Osteocyte (in vitro differentiated cells): Measurements from ENCODE around the gene ARG2. TPM values are rescaled to one million over a fixed set of nuclear protein-coding genes. Genes with fewer than 3 reads are reported as not detected.

Experiments
- DNase-seq: peaks from one replicate; pipeline ENCODE4 v3.0.0; 2021; ENCODE audit warnings: mixed read lengths; ENCODE audit not compliant: unreplicated experiment; ENCODE audit errors: extremely low spot score
- H3K27ac Mint-ChIP-seq: one replicate; pipeline ENCODE4 v1.8.0; 2021; ENCODE audit warnings: mild to moderate bottlenecking, mixed read lengths; ENCODE audit not compliant: unreplicated experiment
- H3K27me3 Mint-ChIP-seq: one replicate; pipeline ENCODE4 v1.8.0; 2021; ENCODE audit warnings: mixed read lengths; ENCODE audit not compliant: unreplicated experiment
- H3K36me3 Mint-ChIP-seq: one replicate; pipeline ENCODE4 v1.8.0; 2021; ENCODE audit warnings: mixed read lengths; ENCODE audit not compliant: unreplicated experiment
- H3K4me1 Mint-ChIP-seq: one replicate; pipeline ENCODE4 v1.8.0; 2021; ENCODE audit warnings: mixed read lengths; ENCODE audit not compliant: unreplicated experiment
- H3K4me3 Mint-ChIP-seq: one replicate; pipeline ENCODE4 v1.8.0; 2021; ENCODE audit warnings: mild to moderate bottlenecking, moderate library complexity, mixed read lengths; ENCODE audit not compliant: unreplicated experiment
- H3K9me3 Mint-ChIP-seq: one replicate; pipeline ENCODE4 v1.8.0; 2021; ENCODE audit warnings: mixed read lengths; ENCODE audit not compliant: unreplicated experiment
- CTCF ChIP-seq: fragments of 200-600 bp; sonication (generic); IDR thresholded peaks from 2 replicates; pipeline ENCODE4 v1.5.0; 2021; ENCODE audit warnings: antibody characterized with exemption, mild to moderate bottlenecking, moderate library complexity
- total RNA-seq: library from RNA; stranded (reverse); gene quantifications from 2 replicates; pipeline ENCODE4 v1.2.1, GENCODE V29; 2021

Gene ARG2
- total RNA-seq, 1 donor from 2014 or later: 4.2 TPM

DNA sequence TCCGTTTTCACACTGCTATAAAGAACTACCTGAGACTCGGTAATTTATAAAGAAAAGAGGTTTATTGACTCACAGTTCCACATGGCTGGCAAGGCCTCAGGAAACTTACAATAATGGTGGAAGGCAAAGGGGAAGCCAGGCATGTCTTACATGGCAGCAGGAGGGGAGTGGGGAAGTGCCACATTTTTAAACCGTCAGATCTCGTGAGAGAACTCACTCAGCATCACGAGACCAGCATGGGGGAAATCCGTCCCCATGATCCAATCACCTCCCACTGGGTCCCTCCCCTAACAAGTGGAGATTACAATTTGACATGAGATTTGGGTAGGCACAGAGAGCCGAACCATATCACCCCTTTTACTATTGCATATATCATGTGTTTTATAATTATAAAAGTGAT is 17.6 kb upstream of the ARG2 start:
- Mint-ChIP-seq H3K27ac (no peak overlapping the region), H3K4me1 (peaks cover 13% of the 10 kb centered on the region), H3K36me3 (no peaks in the 10 kb centered on the region), H3K9me3 (no peaks in the 10 kb centered on the region), H3K27me3 (peaks cover 17% of the 10 kb centered on the region), H3K4me3 (no peak overlapping the region)
- no peak for DNase-seq
- no peak for TF ChIP-seq CTCF

- H3K9me3 Mint-ChIP-seq: no peaks in the 10 kb centered on the region
- no peak for DNase-seq
- no peak overlapping the region for H3K27ac Mint-ChIP-seq
- no peak for TF ChIP-seq CTCF
- no peaks in the 10 kb centered on the region for H3K36me3 Mint-ChIP-seq
- H3K4me1 Mint-ChIP-seq: peaks cover 13% of the 10 kb centered on the region
- no peak overlapping the region for H3K4me3 Mint-ChIP-seq
- H3K27me3 Mint-ChIP-seq: peaks cover 20% of the 10 kb centered on the region
Measured at GRCh38 chr14:67602995-67603545, 16.6 kb upstream of the ARG2 start.

DNA sequence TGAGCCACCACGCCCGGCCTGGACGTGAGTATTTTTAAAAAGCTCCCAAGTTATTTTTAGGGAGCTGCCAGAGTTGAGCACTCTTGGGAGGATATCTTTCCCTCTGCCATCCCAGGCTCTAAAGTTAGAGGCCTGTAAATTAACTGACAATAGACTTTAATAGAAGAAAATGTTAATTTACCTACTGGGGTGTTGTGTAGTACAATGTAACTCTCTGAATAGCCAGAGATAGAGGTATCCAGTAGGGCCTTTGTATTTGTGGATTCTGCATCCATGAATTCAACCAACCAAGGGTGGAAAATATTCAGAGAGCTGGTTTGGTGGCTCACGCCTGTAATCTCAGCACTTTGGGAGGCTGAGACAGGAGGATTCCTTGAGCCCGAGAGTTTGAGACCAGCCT is 12.1 kb upstream of the ARG2 start:
- no peak for DNase-seq
- H3K4me1 Mint-ChIP-seq: no peaks in the 10 kb centered on the region
- no peaks in the 10 kb centered on the region for H3K9me3 Mint-ChIP-seq
- no peak overlapping the region for H3K27ac Mint-ChIP-seq
- no peak overlapping the region for H3K4me3 Mint-ChIP-seq
- H3K36me3 Mint-ChIP-seq: no peaks in the 10 kb centered on the region
- peaks cover 51% of the 10 kb centered on the region for H3K27me3 Mint-ChIP-seq
- TF ChIP-seq CTCF: no peak

GRCh38 chr14:67609642-67610310 is 9.9 kb upstream of the ARG2 start:
- Mint-ChIP-seq H3K27me3 (peaks cover 57% of the 10 kb centered on the region), H3K4me1 (no peaks in the 10 kb centered on the region), H3K9me3 (no peaks in the 10 kb centered on the region), H3K4me3 (no peak overlapping the region), H3K27ac (no peak overlapping the region), H3K36me3 (no peaks in the 10 kb centered on the region)
- no peak for DNase-seq
- TF ChIP-seq CTCF: no peak

GRCh38 chr14:67610491-67610890 is 9.2 kb upstream of the ARG2 start:
- peaks cover 59% of the 10 kb centered on the region for H3K27me3 Mint-ChIP-seq
- TF ChIP-seq CTCF: no peak
- H3K4me3 Mint-ChIP-seq: no peak overlapping the region
- no peaks in the 10 kb centered on the region for H3K4me1 Mint-ChIP-seq
- H3K9me3 Mint-ChIP-seq: no peaks in the 10 kb centered on the region
- no peak for DNase-seq
- peaks cover 3% of the 10 kb centered on the region for H3K36me3 Mint-ChIP-seq
- H3K27ac Mint-ChIP-seq: no peak overlapping the region
